ENCODE data around the gene JAKMIP1. TPM values are rescaled to one million over a fixed set of nuclear protein-coding genes. Genes with fewer than 3 reads are reported as not detected.

JAKMIP1 gene
- total RNA-seq, 1 experiment from 2014 or later: not detected

DNA sequence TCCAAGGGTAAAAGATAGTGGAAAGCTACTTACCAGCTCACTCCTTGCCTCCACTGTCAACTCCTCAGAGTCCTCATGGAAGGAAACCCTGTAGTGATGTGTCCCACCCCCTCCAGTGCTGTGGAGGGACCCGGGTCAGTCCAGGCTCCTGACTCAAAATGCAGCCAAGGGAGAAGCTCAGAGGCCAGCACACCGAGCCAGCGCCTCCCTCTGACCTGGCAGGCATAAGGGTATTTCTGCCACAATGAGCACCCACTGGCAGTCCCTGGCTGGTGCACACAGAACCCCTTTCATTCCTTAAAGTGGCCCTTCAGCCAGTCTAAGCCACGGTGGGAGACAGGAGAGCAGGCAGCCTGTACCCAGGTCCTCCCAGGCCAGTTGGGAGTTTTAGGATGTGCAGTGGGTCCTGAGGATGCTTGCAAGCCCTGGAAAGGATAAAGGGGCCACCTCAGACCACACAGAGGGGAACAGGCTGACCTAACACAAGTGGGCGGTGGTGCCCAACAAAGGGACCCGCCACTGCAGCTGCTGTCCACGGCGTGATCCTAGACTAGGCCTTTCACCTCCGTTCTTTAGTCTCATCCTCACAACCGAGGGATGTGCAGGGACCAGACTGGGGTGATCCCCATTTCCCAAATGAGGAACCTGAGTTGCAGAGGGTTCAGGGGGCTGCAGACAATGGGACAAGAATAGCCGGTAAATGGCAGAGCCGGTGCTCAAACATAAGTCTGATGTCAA, 5.7 kb downstream of the JAKMIP1 start:
- no peak for DNase-seq (ENCODE audit: low read depth, low spot score)
- in situ Hi-C loops (cut with HindIII; ENCODE audit: low pct_unique_long_range_greater_than_20kb, low sequenced_read_pairs): no loop called here

DNA sequence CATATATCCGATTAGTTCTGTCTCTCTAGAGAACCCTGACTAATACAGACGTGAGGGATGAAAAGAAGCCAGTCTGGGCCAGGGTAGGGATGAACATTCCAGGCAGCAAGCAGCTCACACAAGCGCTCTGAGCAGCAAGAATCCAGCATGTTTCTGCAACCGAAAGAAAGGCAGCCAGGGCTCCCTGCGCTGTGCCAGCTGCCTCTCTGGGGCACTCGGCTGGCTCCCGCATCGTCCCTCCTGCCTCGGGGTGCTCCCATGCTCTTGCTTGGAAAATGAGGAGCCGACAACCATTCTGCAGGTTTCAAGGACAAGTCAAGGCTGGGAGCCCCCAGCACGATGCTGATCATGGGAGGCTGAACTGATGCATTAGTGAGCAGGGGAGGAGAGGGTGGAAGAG, 7.0 kb downstream of the JAKMIP1 start:
- DNase-seq (ENCODE audit: low read depth, low spot score): no peak
- in situ Hi-C loops (cut with HindIII; ENCODE audit: low pct_unique_long_range_greater_than_20kb, low sequenced_read_pairs): no loop called here

DNA sequence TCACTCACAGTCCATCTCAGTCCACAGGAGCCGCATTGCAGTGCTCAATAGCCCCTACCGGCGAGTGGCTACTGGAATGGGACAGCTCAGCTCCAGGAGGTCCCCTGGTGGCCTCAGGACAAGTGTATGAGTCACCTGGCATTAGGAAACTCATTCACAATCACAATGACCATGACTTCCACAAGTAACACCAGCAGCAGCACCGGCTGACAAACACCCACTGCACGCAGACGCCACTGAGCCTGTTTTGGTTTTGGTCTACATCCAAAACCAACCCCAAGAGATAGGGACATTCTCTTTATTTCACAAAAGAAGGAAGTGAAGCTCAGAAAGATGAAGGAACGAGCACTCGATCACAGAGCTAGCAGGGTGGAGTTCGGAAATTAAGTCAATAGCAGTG, 8.1 kb downstream of the JAKMIP1 start:
- DNase-seq (ENCODE audit: low read depth, low spot score): no peak
- in situ Hi-C loops (cut with HindIII; ENCODE audit: low pct_unique_long_range_greater_than_20kb, low sequenced_read_pairs): no loop called here

DNA sequence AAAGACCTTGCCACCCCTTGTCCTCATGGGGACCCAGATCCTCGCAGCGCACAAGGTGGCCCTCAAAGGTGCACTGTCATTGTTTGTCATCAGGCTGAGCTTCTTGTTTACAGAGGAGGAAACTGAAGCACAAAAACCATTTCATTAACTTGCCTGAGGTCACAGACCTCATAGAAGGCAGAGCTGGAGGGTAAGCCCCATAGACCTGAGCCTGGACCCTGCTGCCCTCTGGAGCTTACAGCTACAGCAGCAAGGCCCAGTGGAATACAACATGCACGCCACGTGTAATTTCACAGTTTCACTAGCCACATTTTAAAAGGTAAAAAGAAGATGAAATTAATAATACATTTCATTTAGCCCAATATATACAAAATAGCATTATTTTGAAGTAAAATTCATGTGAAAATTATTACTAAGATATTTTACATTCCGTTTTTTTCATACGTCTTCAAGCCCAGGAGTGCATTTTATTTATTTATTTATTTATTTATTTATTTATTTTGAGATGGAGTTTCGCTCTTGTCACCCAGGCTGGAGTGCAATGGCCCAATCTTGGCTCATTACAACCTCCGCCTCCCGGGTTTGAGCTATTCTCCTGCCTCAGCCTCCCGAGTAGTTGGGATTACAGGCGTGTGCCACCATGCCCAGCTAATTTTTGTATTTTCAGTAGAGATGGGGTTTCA, 8.8 kb downstream of the JAKMIP1 start:
- DNase-seq (ENCODE audit: low read depth, low spot score): no peak
- in situ Hi-C loops (cut with HindIII; ENCODE audit: low pct_unique_long_range_greater_than_20kb, low sequenced_read_pairs): no loop called here

DNA sequence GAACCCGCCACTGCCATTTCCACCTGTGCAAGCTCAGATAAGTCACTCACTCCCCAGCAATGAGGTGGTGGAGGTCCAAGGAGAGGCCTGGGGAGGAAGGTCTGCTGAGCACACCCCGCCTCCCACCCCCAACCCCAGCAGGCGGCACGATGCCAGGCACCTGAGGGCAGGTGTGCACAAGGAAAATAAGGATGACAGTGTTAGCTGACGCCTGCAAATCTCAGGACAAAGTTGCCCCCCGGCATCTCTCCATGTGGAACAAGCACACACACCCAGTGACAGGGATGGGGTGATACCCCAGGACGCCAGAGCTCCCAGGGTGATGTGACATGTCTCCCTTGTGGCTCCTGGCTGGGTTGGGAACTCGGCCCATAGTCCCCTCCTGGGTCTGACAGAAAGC, 9.9 kb downstream of the JAKMIP1 start:
- DNase-seq (ENCODE audit: low read depth, low spot score): no peak
- in situ Hi-C loops (cut with HindIII; ENCODE audit: low pct_unique_long_range_greater_than_20kb, low sequenced_read_pairs): no loop called here

DNA sequence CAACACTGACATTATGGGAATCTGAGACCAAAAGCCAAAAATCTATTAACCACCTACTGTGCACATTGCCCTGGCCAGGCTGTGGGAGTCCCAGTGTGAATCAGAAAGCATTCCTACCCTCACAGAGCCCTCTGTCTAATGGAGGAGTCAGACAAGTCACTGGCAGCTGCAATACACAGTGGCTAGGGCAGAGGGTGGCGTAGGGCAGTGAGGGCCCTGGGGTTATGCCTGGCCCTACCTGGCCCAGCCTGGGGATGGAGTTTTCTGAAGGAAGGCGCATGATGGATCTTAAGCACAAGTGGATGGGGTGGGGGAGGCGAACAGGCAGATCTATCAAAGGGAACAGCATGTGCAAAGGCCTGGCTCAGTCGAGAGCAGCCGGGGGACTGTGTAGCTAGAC, 10.8 kb downstream of the JAKMIP1 start:
- in situ Hi-C loops (cut with HindIII; ENCODE audit: low pct_unique_long_range_greater_than_20kb, low sequenced_read_pairs): no loop called here
- DNase-seq (ENCODE audit: low read depth, low spot score): no peak

DNA sequence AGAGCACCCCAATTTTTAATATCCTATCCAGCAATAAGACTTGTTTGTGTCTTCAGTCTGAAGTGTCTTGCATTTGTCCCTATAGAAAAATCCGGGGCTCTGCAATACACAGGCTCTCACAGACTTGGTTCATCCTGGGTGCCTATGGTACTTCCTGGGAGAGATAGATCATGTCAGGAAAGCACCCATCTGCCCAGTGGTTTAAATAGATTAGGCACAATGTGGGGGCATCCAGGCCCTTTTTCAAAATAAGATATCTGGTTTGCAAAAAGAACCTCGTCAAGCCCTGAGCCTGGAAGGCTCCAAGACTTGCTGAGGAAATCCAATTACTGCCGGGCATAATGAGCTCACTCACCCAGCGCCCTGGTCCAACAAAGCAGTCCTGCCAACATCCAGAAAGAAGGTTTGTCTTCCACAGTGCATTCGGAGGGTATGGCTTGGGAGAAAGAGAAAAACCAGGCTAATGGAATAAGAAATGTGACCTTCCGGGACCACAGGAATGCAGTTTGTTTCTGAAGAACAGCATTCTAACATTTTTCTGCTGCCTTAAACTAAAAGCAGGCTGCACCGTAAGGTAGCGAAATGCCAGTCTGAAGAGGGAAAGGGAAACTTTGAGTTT, 11.6 kb downstream of the JAKMIP1 start:
- in situ Hi-C loops (cut with HindIII; ENCODE audit: low pct_unique_long_range_greater_than_20kb, low sequenced_read_pairs): no loop called here
- DNase-seq (ENCODE audit: low read depth, low spot score): no peak

DNA sequence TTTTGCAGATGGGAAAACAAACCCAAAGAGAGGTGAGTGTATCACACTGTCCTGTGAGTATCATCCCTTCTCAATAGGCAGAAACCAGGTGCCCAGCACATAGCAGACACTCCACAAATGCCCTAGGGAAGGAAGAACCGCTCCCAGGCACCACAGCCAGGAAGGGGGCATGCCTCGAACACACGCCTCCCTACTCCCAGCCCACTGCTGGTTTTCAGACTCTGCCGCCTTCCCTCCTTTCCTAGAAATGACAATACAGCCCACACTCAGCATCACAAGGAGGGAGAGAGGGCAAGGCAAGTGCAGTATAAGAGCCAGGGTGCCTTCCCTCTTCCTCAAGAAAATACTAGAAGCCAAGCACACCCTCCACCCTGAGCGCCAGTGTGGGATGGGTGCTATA, 16.2 kb downstream of the JAKMIP1 start:
- in situ Hi-C loops (cut with HindIII; ENCODE audit: low pct_unique_long_range_greater_than_20kb, low sequenced_read_pairs): no loop called here
- no peak for DNase-seq (ENCODE audit: low read depth, low spot score)

DNA sequence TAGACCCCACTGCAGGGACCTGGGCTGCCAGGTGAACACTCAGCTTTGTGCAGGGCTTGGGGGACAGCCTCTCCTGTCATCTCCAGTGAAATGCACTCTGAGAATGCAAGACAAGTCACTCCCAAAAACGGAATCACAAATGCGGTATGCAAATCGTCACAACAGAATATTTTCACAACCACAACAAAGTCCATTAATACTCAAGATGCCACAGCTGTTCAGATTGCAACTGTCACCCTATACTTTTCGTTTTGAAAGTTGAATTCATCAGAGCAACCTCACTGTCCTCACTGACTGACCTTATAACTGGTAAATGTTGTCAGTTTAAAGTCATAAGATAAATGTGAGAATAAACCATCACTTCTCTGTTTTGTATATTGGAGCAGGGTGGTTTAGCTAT, 16.6 kb downstream of the JAKMIP1 start:
- in situ Hi-C loops (cut with HindIII; ENCODE audit: low pct_unique_long_range_greater_than_20kb, low sequenced_read_pairs): no loop called here
- DNase-seq (ENCODE audit: low read depth, low spot score): no peak

DNA sequence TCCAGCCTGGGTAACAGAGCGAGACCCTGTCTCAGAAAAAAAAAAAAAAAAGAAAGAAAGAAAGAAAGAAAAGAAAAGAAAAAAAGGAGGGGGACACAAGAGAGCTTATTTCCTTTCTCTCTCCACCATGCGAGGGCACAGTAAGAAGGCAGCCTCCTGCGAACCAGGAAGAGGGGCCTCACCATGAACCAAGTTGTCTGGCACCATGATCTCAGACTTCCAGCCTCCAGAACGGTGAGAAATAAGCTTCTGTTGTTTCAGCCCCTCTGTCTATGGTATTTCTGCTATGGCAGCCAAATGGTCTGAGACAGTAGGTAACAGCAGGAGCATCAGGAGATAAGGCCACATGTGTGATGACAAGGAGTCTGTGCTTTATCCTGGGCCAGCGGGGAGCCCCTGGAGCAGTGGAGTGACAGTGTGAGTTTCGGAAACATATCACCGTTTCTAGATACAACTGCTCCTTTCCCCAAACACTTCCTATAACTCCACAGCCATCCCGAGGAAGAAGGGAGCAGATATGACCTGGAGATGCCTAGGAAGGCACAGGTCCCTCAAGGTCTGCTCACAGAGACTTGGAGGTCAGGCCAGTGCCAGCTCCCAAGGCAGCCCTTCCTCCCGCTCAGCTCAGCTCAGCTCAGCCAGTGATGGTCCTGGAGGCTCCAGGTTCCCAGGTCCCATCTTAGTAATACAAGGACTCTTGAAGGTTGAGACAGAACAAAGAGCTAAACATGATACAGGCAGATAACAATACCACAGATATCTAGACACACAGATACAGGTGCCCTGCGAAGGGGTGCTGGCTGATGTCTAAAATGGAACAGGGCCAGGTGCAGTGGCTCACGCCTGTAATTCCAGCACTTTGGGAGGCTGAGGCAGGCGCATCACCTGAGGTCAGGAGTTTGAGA, 17.7 kb downstream of the JAKMIP1 start:
- in situ Hi-C loops (cut with HindIII; ENCODE audit: low pct_unique_long_range_greater_than_20kb, low sequenced_read_pairs): no loop called here
- DNase-seq (ENCODE audit: low read depth, low spot score): no peak

DNA sequence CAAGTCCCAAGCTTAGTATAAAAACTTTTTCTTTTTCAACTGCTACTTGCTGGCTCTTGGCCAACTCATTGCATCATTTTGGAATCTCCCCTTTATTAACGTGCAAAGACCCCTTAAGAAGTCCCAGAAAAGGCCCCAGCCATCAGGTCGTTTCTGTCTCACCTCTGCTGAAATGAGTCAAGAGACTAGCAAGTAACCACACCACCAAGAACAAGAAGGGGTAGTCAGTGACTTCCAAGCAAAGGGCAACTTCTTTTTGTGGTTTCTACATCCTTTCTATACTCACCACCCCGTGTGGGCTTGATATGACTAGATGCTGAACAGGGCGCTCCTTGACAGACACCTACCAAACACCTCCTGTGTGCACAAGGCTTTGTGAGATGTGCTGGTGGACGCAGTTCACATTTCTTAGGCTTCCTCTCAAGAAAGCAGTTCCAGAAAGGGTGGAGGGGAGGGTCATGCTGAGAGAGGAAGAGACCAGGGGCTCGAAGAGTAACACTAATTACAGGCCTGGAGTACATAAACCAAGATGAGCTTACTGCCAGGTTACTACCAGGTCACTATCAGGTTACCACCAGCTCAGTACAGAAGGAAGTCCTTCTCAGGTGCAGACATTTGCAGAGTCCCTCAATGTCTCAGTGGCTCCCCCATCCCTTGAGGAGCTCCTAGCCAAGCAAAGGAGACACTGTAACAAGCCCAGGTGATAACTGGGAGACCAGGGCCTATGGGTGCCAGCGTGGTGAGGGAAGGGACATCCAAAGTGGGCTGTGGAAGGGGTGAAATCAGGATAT, 19.3 kb downstream of the JAKMIP1 start:
- no peak for DNase-seq (ENCODE audit: low read depth, low spot score)
- in situ Hi-C loops (cut with HindIII; ENCODE audit: low pct_unique_long_range_greater_than_20kb, low sequenced_read_pairs): no loop called here

DNA sequence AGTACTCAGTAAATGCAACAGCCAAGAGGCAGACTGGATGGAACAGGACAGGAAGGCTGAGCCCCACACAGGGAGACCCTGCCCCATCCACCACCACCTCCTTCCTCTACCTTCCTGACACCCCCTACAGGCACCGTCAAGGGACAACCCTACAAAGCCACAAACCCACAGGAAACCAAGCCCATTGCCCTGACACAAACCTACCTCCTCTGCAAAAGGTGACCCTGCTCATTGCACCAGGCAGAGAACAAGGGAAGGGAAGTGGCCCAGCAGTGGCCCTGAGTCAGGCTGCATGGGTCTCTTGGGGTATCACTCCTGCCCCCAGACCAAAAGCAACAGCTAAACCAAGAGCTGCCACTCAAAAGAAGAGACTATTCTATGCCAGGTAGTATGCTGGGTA, 21.0 kb downstream of the JAKMIP1 start:
- DNase-seq (ENCODE audit: low read depth, low spot score): no peak
- in situ Hi-C loops (cut with HindIII; ENCODE audit: low pct_unique_long_range_greater_than_20kb, low sequenced_read_pairs): no loop called here

DNA sequence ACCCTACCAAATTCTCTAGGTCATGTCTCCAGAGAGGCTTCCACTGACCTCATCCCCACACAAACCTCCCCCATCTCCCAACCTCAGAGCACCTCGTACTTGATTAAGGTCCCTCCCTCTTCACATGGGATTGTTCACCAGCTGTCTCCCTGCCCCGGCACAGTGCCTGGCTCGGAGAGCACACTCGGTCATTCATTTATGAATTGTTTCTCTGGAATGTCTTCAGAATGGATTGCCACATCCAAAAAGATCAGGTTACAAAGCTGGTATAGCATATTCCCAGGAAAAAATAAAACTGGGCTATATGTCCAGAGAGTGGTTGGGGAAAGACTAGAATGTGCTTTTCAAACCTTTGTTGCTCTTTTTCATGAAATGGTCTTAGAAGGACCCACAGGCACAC, 21.6 kb downstream of the JAKMIP1 start:
- DNase-seq (ENCODE audit: low read depth, low spot score): no peak
- in situ Hi-C loops (cut with HindIII; ENCODE audit: low pct_unique_long_range_greater_than_20kb, low sequenced_read_pairs): no loop called here

DNA sequence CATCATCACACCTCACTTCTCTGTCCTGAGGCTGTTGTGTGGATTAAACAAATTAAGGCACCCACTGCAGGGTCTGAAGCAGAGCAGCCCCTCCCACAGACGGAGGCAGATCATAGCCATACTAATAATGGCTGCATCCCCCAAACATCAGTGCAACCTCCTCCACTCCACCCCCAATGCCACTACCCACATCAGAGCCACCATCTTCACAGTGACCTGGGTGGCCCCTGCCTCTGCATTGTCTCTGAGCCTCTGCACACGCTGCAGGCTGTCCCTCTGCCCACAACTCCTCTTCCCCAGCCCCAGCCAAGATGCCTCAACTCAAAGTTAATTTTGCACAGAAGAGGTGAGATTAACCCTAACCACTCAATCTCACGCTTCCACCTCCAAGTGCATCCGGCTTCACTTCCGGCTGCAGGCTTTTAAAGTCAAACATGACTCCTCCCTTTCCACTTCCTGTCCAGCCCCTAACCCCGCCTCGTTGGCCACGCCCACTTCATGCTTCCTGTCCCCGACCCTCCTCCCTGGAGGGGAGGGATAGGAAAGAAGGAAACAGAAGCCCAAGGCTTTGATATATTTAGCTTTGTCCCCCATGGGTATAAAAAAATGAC, 22.7 kb downstream of the JAKMIP1 start:
- DNase-seq (ENCODE audit: low read depth, low spot score): peak; percentile 25
- in situ Hi-C loops (cut with HindIII; ENCODE audit: low pct_unique_long_range_greater_than_20kb, low sequenced_read_pairs): no loop called here

DNA sequence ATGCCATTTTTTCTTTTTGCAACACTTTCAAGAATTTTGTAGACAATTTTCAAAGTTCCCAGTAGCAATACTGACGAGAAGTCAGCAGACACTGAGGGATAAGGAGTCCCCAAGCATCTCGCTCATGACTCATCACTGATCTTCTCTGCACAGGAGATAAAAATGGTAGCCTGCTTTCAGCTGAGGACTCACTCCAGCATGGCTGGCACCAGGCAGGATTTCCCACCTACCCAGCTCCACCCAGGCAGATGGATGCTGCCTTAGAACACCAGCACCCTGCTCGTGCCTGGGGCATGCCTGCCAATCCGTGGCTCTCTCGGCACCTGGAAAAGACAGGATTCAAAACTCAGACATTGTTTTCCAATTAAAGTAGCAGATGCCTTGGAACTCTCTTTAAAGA, 24.9 kb downstream of the JAKMIP1 start:
- no peak for DNase-seq (ENCODE audit: low read depth, low spot score)
- in situ Hi-C loops (cut with HindIII; ENCODE audit: low pct_unique_long_range_greater_than_20kb, low sequenced_read_pairs): no loop called here

DNA sequence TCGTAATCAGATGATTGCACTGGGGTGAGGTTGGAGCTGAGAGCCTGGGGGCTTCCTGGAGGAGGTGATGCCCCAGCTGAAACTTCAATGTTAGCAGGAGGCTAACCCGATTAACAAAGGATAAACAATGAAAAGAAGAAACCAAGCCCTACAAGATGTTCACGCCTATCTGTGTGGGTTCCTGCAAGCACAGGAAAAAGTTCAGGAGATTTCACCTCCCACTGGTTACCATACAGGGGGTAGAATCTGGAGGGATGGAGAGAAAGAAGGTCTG, 27.5 kb downstream of the JAKMIP1 start:
- in situ Hi-C loops (cut with HindIII; ENCODE audit: low pct_unique_long_range_greater_than_20kb, low sequenced_read_pairs): no loop called here
- DNase-seq (ENCODE audit: low read depth, low spot score): no peak

Measured in SK-MEL-5 (cell line).